Activated CD4-positive, alpha-beta T cell treated with anti-CD3 and anti-CD28 coated beads for 24 hours (primary cell): ENCODE data around the gene SPDYE2B.
"Not testable (repeated sequence)": the region's sequence is repeated elsewhere in the genome, so short reads cannot be mapped to it uniquely, and the experiment has no call there.

Experiments
- DNase-seq, 2 donors: peaks; one replicate each; pipeline ENCODE4 v3.0.0-alpha.2; 2020; ENCODE audit warnings: low read depth in 2 of 2

Gene SPDYE2B

GRCh38 chr7:102642691-102643090 is 7.4 kb upstream of the SPDYE2B start, which contains the start of gene UPK3BL1:
Gene UPK3BL1, minus strand, starts transcription at chr7:102642791. Its CDS starts 50 bp downstream, at chr7:102642741.
- DNase-seq: not testable (repeated sequence)

- DNase-seq: not testable (repeated sequence)
These were observed 6.7 kb upstream of the SPDYE2B start for GRCh38 chr7:102643404-102643803.

- DNase-seq: not testable (repeated sequence)
These were observed 2.3 kb upstream of the SPDYE2B start for GRCh38 chr7:102647813-102648212.

- DNase-seq: not testable (repeated sequence)
These were observed 14.6 kb downstream of the SPDYE2B start for GRCh38 chr7:102664765-102665164.

GRCh38 chr7:102666850-102667249 is 16.7 kb downstream of the SPDYE2B start:
- not testable (repeated sequence) for DNase-seq

GRCh38 chr7:102667523-102667922 is 17.4 kb downstream of the SPDYE2B start:
- not testable (repeated sequence) for DNase-seq

- not testable (repeated sequence) for DNase-seq
These were observed 21.2 kb downstream of the SPDYE2B start, which contains the start of gene POLR2J2 for GRCh38 chr7:102671166-102671955. Gene POLR2J2, minus strand, starts transcription at chr7:102671663. Its CDS starts 62 bp downstream, at chr7:102671601.

- not testable (repeated sequence) for DNase-seq
These were observed 21.8 kb downstream of the SPDYE2B start for GRCh38 chr7:102671956-102672307.

- DNase-seq: not testable (repeated sequence)
These were observed 23.4 kb downstream of the SPDYE2B start for GRCh38 chr7:102673447-102674067.

- DNase-seq: not testable (repeated sequence)
These were observed 25.4 kb downstream of the SPDYE2B start for GRCh38 chr7:102675545-102675944.

GRCh38 chr7:102680780-102681179 is 30.7 kb downstream of the SPDYE2B start:
- not testable (repeated sequence) for DNase-seq

GRCh38 chr7:102682560-102682959 is 32.4 kb downstream of the SPDYE2B start:
- not testable (repeated sequence) for DNase-seq

GRCh38 chr7:102688299-102689036 is 38.3 kb downstream of the SPDYE2B start:
- DNase-seq: not testable (repeated sequence)

GRCh38 chr7:102689436-102690282 is 39.5 kb downstream of the SPDYE2B start:
- not testable (repeated sequence) for DNase-seq

- DNase-seq: not testable (repeated sequence)
These were observed 40.5 kb downstream of the SPDYE2B start for GRCh38 chr7:102690602-102691001.

- not testable (repeated sequence) for DNase-seq
These were observed 43.9 kb downstream of the SPDYE2B start for GRCh38 chr7:102694008-102694407.

GRCh38 chr7:102695033-102695552 is 45.0 kb downstream of the SPDYE2B start:
- not testable (repeated sequence) for DNase-seq

- not testable (repeated sequence) for DNase-seq
These were observed 45.9 kb downstream of the SPDYE2B start for GRCh38 chr7:102696009-102696408.

GRCh38 chr7:102697642-102698512 is 47.8 kb downstream of the SPDYE2B start:
- DNase-seq: not testable (repeated sequence)
